ENCODE measurements around the gene MUC22. TPM values are rescaled to one million over a fixed set of nuclear protein-coding genes. Genes with fewer than 3 reads are reported as not detected.
"Not testable (repeated sequence)": the region's sequence is repeated elsewhere in the genome, so short reads cannot be mapped to it uniquely, and the experiment has no call there.

The MUC22 gene
- not detected in 2 replicates for total RNA-seq (2014; rRNA removed; shearing (Covaris generic); ENCODE audit: low replicate concordance)

- Histone ChIP-seq H3K4me1 (ENCODE audit: low read length) (no peaks in the 10 kb centered on the region), H3K27me3 (ENCODE audit: low read length) (no peaks in the 10 kb centered on the region), H3K9me2 (replicated peaks; ENCODE audit: insufficient read depth, low read length) (no peaks in the 10 kb centered on the region), H3K27ac (ENCODE audit: low read length) (no peak within 1 kb of the TSS), H3K36me3 (ENCODE audit: insufficient read depth, low read length) (no peaks in the 10 kb centered on the region), H2AFZ (ENCODE audit: low read length) (no peak within 1 kb of the TSS), H3K4me3 (ENCODE audit: low read length) (no peak within 1 kb of the TSS), H3K4me2 (ENCODE audit: low read depth, low read length, poor library complexity, severe bottlenecking) (no peak within 1 kb of the TSS), H3K9ac (ENCODE audit: low read length) (no peak within 1 kb of the TSS), H3K9me3 (ENCODE audit: low read length) (no peaks in the 10 kb centered on the region), H3K79me2 (ENCODE audit: low read length) (no peaks in the 10 kb centered on the region), H4K20me1 (ENCODE audit: insufficient read depth, low read depth, low read length) (no peaks in the 10 kb centered on the region)
- DNase-seq: no peak
Measured at GRCh38 chr6:31010393-31011060, at the start of gene MUC22. TSS of gene MUC22 (plus strand) at chr6:31010474. CDS start at chr6:31010707, 233 bp downstream.

- Histone ChIP-seq H3K36me3 (ENCODE audit: insufficient read depth, low read length) (no peaks in the 10 kb centered on the region), H3K4me1 (ENCODE audit: low read length) (peaks cover 2% of the 10 kb centered on the region), H3K27me3 (ENCODE audit: low read length) (no peaks in the 10 kb centered on the region), H3K9me3 (ENCODE audit: low read length) (no peaks in the 10 kb centered on the region), H3K27ac (ENCODE audit: low read length) (no peak overlapping the region), H3K4me3 (ENCODE audit: low read length) (no peak overlapping the region), H2AFZ (ENCODE audit: low read length) (no peak overlapping the region), H3K4me2 (ENCODE audit: low read depth, low read length, poor library complexity, severe bottlenecking) (no peak overlapping the region), H3K9ac (ENCODE audit: low read length) (no peak overlapping the region), H3K79me2 (ENCODE audit: low read length) (no peaks in the 10 kb centered on the region), H3K9me2 (replicated peaks; ENCODE audit: insufficient read depth, low read length) (no peaks in the 10 kb centered on the region), H4K20me1 (ENCODE audit: insufficient read depth, low read depth, low read length) (no peaks in the 10 kb centered on the region)
- no peak for DNase-seq
Measured at GRCh38 chr6:30960907-30961673, 49.2 kb upstream of the MUC22 start.

GRCh38 chr6:30962716-30963115 is 47.6 kb upstream of the MUC22 start:
- Histone ChIP-seq H3K27ac (ENCODE audit: low read length) (no peak overlapping the region), H3K4me2 (ENCODE audit: low read depth, low read length, poor library complexity, severe bottlenecking) (no peak overlapping the region)
- DNase-seq: no peak

GRCh38 chr6:30963641-30964040 is 46.6 kb upstream of the MUC22 start:
- Histone ChIP-seq H3K27me3 (ENCODE audit: low read length) (no peaks in the 10 kb centered on the region), H3K4me3 (ENCODE audit: low read length) (no peak overlapping the region), H3K79me2 (ENCODE audit: low read length) (no peaks in the 10 kb centered on the region), H3K4me1 (ENCODE audit: low read length) (no peaks in the 10 kb centered on the region), H3K9ac (ENCODE audit: low read length) (no peak overlapping the region), H3K36me3 (ENCODE audit: insufficient read depth, low read length) (no peaks in the 10 kb centered on the region), H3K4me2 (ENCODE audit: low read depth, low read length, poor library complexity, severe bottlenecking) (no peak overlapping the region), H4K20me1 (ENCODE audit: insufficient read depth, low read depth, low read length) (no peaks in the 10 kb centered on the region), H3K9me3 (ENCODE audit: low read length) (no peaks in the 10 kb centered on the region), H3K27ac (ENCODE audit: low read length) (no peak overlapping the region), H2AFZ (ENCODE audit: low read length) (no peak overlapping the region), H3K9me2 (replicated peaks; ENCODE audit: insufficient read depth, low read length) (no peaks in the 10 kb centered on the region)
- DNase-seq: no peak

More at GRCh38 chr6:30962716-30963115, 47.6 kb upstream of the MUC22 start:
- Histone ChIP-seq H3K4me1 (ENCODE audit: low read length) (no peaks in the 10 kb centered on the region), H3K4me3 (ENCODE audit: low read length) (no peak overlapping the region), H3K36me3 (ENCODE audit: insufficient read depth, low read length) (no peaks in the 10 kb centered on the region), H3K27me3 (ENCODE audit: low read length) (no peaks in the 10 kb centered on the region), H3K79me2 (ENCODE audit: low read length) (no peaks in the 10 kb centered on the region), H2AFZ (ENCODE audit: low read length) (no peak overlapping the region), H4K20me1 (ENCODE audit: insufficient read depth, low read depth, low read length) (no peaks in the 10 kb centered on the region), H3K9me3 (ENCODE audit: low read length) (no peaks in the 10 kb centered on the region), H3K9ac (ENCODE audit: low read length) (no peak overlapping the region), H3K9me2 (replicated peaks; ENCODE audit: insufficient read depth, low read length) (no peaks in the 10 kb centered on the region)

GRCh38 chr6:30964075-30964474 is 46.2 kb upstream of the MUC22 start:
- Histone ChIP-seq H3K9ac (ENCODE audit: low read length) (no peak overlapping the region), H3K27ac (ENCODE audit: low read length) (no peak overlapping the region), H3K4me1 (ENCODE audit: low read length) (no peaks in the 10 kb centered on the region), H3K9me2 (replicated peaks; ENCODE audit: insufficient read depth, low read length) (no peaks in the 10 kb centered on the region), H4K20me1 (ENCODE audit: insufficient read depth, low read depth, low read length) (no peaks in the 10 kb centered on the region), H3K9me3 (ENCODE audit: low read length) (no peaks in the 10 kb centered on the region), H3K36me3 (ENCODE audit: insufficient read depth, low read length) (no peaks in the 10 kb centered on the region), H2AFZ (ENCODE audit: low read length) (no peak overlapping the region), H3K4me2 (ENCODE audit: low read depth, low read length, poor library complexity, severe bottlenecking) (no peak overlapping the region), H3K79me2 (ENCODE audit: low read length) (no peaks in the 10 kb centered on the region), H3K27me3 (ENCODE audit: low read length) (no peaks in the 10 kb centered on the region), H3K4me3 (ENCODE audit: low read length) (no peak overlapping the region)
- DNase-seq: no peak

- Histone ChIP-seq H3K9me2 (replicated peaks; ENCODE audit: insufficient read depth, low read length) (no peaks in the 10 kb centered on the region), H3K27ac (ENCODE audit: low read length) (no peak overlapping the region), H3K79me2 (ENCODE audit: low read length) (no peaks in the 10 kb centered on the region), H3K27me3 (ENCODE audit: low read length) (no peaks in the 10 kb centered on the region), H3K9me3 (ENCODE audit: low read length) (no peaks in the 10 kb centered on the region), H3K4me2 (ENCODE audit: low read depth, low read length, poor library complexity, severe bottlenecking) (no peak overlapping the region), H3K4me1 (ENCODE audit: low read length) (no peaks in the 10 kb centered on the region), H2AFZ (ENCODE audit: low read length) (no peak overlapping the region), H4K20me1 (ENCODE audit: insufficient read depth, low read depth, low read length) (no peaks in the 10 kb centered on the region), H3K9ac (ENCODE audit: low read length) (no peak overlapping the region), H3K36me3 (ENCODE audit: insufficient read depth, low read length) (no peaks in the 10 kb centered on the region), H3K4me3 (ENCODE audit: low read length) (no peak overlapping the region)
- DNase-seq: no peak
Measured at GRCh38 chr6:30965140-30965601, 45.1 kb upstream of the MUC22 start.

GRCh38 chr6:30966154-30966553 is 44.1 kb upstream of the MUC22 start:
- Histone ChIP-seq H3K4me1 (ENCODE audit: low read length) (no peaks in the 10 kb centered on the region), H3K36me3 (ENCODE audit: insufficient read depth, low read length) (no peaks in the 10 kb centered on the region), H3K4me3 (ENCODE audit: low read length) (no peak overlapping the region), H4K20me1 (ENCODE audit: insufficient read depth, low read depth, low read length) (no peaks in the 10 kb centered on the region), H2AFZ (ENCODE audit: low read length) (no peak overlapping the region), H3K9me2 (replicated peaks; ENCODE audit: insufficient read depth, low read length) (no peaks in the 10 kb centered on the region), H3K27me3 (ENCODE audit: low read length) (no peaks in the 10 kb centered on the region), H3K27ac (ENCODE audit: low read length) (no peak overlapping the region), H3K4me2 (ENCODE audit: low read depth, low read length, poor library complexity, severe bottlenecking) (no peak overlapping the region), H3K79me2 (ENCODE audit: low read length) (no peaks in the 10 kb centered on the region), H3K9ac (ENCODE audit: low read length) (no peak overlapping the region), H3K9me3 (ENCODE audit: low read length) (no peaks in the 10 kb centered on the region)
- DNase-seq: no peak

- not testable (repeated sequence) for H3K9ac ChIP-seq (ENCODE audit: low read length); H3K4me3 ChIP-seq (ENCODE audit: low read length); H4K20me1 ChIP-seq (ENCODE audit: insufficient read depth, low read depth, low read length); H3K79me2 ChIP-seq (ENCODE audit: low read length); H3K9me2 ChIP-seq (replicated peaks; ENCODE audit: insufficient read depth, low read length); H3K27ac ChIP-seq (ENCODE audit: low read length); H3K4me2 ChIP-seq (ENCODE audit: low read depth, low read length, poor library complexity, severe bottlenecking); H3K9me3 ChIP-seq (ENCODE audit: low read length); DNase-seq; H3K36me3 ChIP-seq (ENCODE audit: insufficient read depth, low read length); H2AFZ ChIP-seq (ENCODE audit: low read length); H3K4me1 ChIP-seq (ENCODE audit: low read length); H3K27me3 ChIP-seq (ENCODE audit: low read length)
Measured at GRCh38 chr6:30969171-30969570, 41.1 kb upstream of the MUC22 start.

Data from Karpas-422 (cell line).